Spleen (tissue), 11 donors: ENCODE data around the gene RELL1. TPM values are rescaled to one million over a fixed set of nuclear protein-coding genes. Genes with fewer than 3 reads are reported as not detected.

Experiments used
- DNase-seq: peaks from one replicate; pipeline ENCODE4 v3.0.0-alpha.2; 2020
- H3K27ac ChIP-seq, 8 donors: fragments of 200-600 bp; sonication (generic) in 7 of 8; 1 replicate in 4 of 8; 2 replicates in 4 of 8; pipeline versions ENCODE4 v1.5.0 to v1.8.0; 2016 to 2021; ENCODE audit warnings: inconsistent platforms in 4 of 8, mild to moderate bottlenecking in 4 of 8, moderate library complexity in 1 of 8
- H3K27me3 ChIP-seq, 7 donors: fragments of 200-600 bp; sonication (generic) in 6 of 7; replicated peaks in 1 of 7; 1 replicate in 4 of 7; 2 replicates in 3 of 7; pipeline versions ENCODE4 v1.5.0 to v1.8.0; 2016 to 2021; ENCODE audit warnings: inconsistent platforms in 3 of 7, mild to moderate bottlenecking in 1 of 7
- H3K36me3 ChIP-seq, 6 donors: fragments of 200-600 bp; sonication (generic) in 5 of 6; 1 replicate in 4 of 6; 2 replicates in 2 of 6; pipeline versions ENCODE4 v1.5.0 to v1.8.0; 2016 to 2021; ENCODE audit warnings: inconsistent platforms in 2 of 6
- H3K4me1 ChIP-seq, 6 donors: fragments of 200-600 bp; sonication (generic) in 5 of 6; 1 replicate in 3 of 6; 2 replicates in 3 of 6; pipeline versions ENCODE4 v1.5.0 to v1.8.0; 2016 to 2021; ENCODE audit warnings: inconsistent platforms in 3 of 6
- H3K4me3 ChIP-seq, 8 donors: fragments of 200-600 bp; sonication (generic) in 7 of 8; 1 replicate in 4 of 8; 2 replicates in 4 of 8; pipeline versions ENCODE4 v1.5.0 to v1.8.0; 2016 to 2021; ENCODE audit warnings: inconsistent platforms in 4 of 8, mild to moderate bottlenecking in 4 of 8, moderate library complexity in 2 of 8
- H3K9me3 ChIP-seq, 8 donors: fragments of 200-600 bp; sonication (generic) in 7 of 8; 1 replicate in 4 of 8; 2 replicates in 4 of 8; pipeline versions ENCODE4 v1.5.0 to v1.8.0; 2016 to 2021; ENCODE audit warnings: inconsistent platforms in 4 of 8
- POLR2A ChIP-seq, 3 donors: fragments of 450-650 bp; IDR thresholded peaks; one replicate each; pipeline ENCODE4 v1.5.1; 2017; ENCODE audit warnings: antibody characterized with exemption in 3 of 3, mild to moderate bottlenecking in 1 of 3
- POLR2AphosphoS5 ChIP-seq, 3 donors: sonication (generic); formaldehyde crosslinking; IDR thresholded peaks; one replicate each; pipeline ENCODE4 v1.5.1; 2017; ENCODE audit warnings: antibody characterized with exemption in 3 of 3
- WGBS, 5 donors: extraction: QIAGEN DNeasy Blood & Tissue Kit in 3 of 5; methylation state at CpG; one replicate each; pipeline versions ENCODE4 v1.1.5 to v1.1.7; 2013 to 2018; 5-methylcytosine and 5-hydroxymethylcytosine counted together
- intact Hi-C: fragments of 100-400 bp; cut with DNase I; formaldehyde crosslinking; loops from one replicate; pipeline ENCODE4 v1.15.0; 2023; ENCODE audit warnings: low total_unique reads
- polyA plus RNA-seq, 3 donors: library from polyadenylated mRNA; stranded (reverse); fragments of 200-250 nt; gene quantifications; one replicate each; pipeline ENCODE4 v1.2.1, GENCODE V29; 2013
- total RNA-seq, 7 donors: library from RNA; depleted of rRNA in 3 of 7; stranded (reverse); fragments of >200 nt in 3 of 7; fragmentation: NEBNext Ultra II Directional in 4 of 7; extraction: Animal tissue kit (Norgen Biotek cat#: 25700) in 4 of 7; gene quantifications; one replicate each; pipeline versions ENCODE4 v1.1.0 to v1.2.1, GENCODE V29; 2016 to 2021
- TF ChIP-seq, protein P1 (sequence below), 11 experiments: fragments of 200-600 bp in 7 of 11; fragments of 450-650 bp in 4 of 11; sonication (generic) in 4 of 11; IDR thresholded peaks in 8 of 11; conservative IDR thresholded peaks in 3 of 11; 1 replicate in 7 of 11; 2 replicates in 4 of 11; pipeline versions ENCODE4 v1.4.0 to v1.8.0; 2016 to 2021; ENCODE audit warnings: antibody characterized with exemption in 11 of 11, inconsistent platforms in 4 of 11, mild to moderate bottlenecking in 1 of 11
- donor health status: healthy with polysubstance abuse.
- donor health status: DM: no; HTN: no; CAD: no; lungs with moderate emphysema.
- donor health status: DM: no; HTN: no; CAD: no.
- donor health status: Bipolar disorder and iron deficiency.
- donor health status: healthy.
- donor health status: DM: no; HTN: no; CAD: no.
- donor health status: DM: yes; HTN: yes; CAD: no.

The RELL1 gene
- total and polyA plus RNA-seq, 10 donors: 0.59 to 70.4 (median 42.6) TPM

DNA sequence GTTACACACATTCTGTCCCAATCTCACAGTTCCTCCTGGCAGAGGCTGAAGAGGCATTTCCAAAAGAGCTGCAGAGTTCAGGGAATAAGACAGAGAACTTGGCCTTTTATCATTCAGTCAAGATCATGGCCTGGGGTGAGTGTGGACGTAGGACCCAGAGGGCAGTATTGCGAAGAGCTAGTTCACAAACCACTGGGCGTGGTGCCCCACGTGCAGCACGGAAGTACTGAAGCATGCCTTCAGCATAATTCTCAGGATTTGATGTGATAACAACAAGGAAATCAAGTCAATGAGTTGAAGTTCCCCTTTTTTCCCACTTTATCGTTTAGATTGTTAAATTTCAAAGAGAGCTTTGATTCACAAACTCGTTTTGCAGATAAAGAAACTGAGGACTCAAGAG lies 117.7 kb downstream of the RELL1 start:
- H3K9me3 ChIP-seq: no peaks in the 10 kb centered on the region
- intact Hi-C loops: no loop called here
- H3K27ac ChIP-seq: no peak overlapping the region
- TF ChIP-seq, protein P1, sequence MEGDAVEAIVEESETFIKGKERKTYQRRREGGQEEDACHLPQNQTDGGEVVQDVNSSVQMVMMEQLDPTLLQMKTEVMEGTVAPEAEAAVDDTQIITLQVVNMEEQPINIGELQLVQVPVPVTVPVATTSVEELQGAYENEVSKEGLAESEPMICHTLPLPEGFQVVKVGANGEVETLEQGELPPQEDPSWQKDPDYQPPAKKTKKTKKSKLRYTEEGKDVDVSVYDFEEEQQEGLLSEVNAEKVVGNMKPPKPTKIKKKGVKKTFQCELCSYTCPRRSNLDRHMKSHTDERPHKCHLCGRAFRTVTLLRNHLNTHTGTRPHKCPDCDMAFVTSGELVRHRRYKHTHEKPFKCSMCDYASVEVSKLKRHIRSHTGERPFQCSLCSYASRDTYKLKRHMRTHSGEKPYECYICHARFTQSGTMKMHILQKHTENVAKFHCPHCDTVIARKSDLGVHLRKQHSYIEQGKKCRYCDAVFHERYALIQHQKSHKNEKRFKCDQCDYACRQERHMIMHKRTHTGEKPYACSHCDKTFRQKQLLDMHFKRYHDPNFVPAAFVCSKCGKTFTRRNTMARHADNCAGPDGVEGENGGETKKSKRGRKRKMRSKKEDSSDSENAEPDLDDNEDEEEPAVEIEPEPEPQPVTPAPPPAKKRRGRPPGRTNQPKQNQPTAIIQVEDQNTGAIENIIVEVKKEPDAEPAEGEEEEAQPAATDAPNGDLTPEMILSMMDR (IDR thresholded peaks at IDR 0.05 in 8 of 11, conservative IDR thresholded peaks at IDR 0.05 in 3 of 11): no peak
- no peak for TF ChIP-seq POLR2A (IDR thresholded peaks at IDR 0.05)
- no peak for TF ChIP-seq POLR2AphosphoS5 (IDR thresholded peaks at IDR 0.05)
- H3K4me1 ChIP-seq: no peaks in the 10 kb centered on the region
- no peak overlapping the region for H3K4me3 ChIP-seq
- 18 to 51% (median 37%) methylated on average over 7 of the region's 7 CpGs for WGBS, 5 donors
- no peaks in the 10 kb centered on the region for H3K36me3 ChIP-seq
- DNase-seq: no peak
- H3K27me3 ChIP-seq: no peaks in the 10 kb centered on the region

DNA sequence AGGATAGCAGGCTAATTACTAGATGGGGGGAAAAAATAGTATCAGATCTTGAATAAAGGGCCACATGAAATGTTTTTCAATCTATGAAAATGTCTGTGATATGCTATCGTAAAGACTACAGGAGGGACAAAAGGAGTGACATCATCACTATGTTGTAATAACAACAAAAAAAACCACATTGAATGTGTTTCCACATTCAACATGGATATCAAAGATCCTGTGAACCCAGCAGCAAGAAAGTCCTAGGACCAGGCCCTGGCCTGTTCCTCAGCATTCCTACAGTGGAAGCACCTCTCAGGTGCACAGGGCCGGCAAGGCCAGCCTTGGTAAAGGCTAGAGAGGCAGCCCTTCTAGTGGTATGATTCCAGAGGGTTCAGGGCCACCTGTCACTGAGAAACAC lies 118.3 kb downstream of the RELL1 start:
- 73 to 86% (median 79%) methylated on average over 2 of the region's 2 CpGs for WGBS, 5 donors
- intact Hi-C loops: no loop called here
- DNase-seq: no peak
- no peak for TF ChIP-seq POLR2AphosphoS5 (IDR thresholded peaks at IDR 0.05)
- no peak for TF ChIP-seq POLR2A (IDR thresholded peaks at IDR 0.05)
- TF ChIP-seq, protein P1 (IDR thresholded peaks at IDR 0.05 in 8 of 11, conservative IDR thresholded peaks at IDR 0.05 in 3 of 11): no peak
- H3K4me3 ChIP-seq: no peak overlapping the region
- no peaks in the 10 kb centered on the region for H3K4me1 ChIP-seq
- no peak overlapping the region for H3K27ac ChIP-seq
- no peaks in the 10 kb centered on the region for H3K27me3 ChIP-seq
- H3K9me3 ChIP-seq: no peaks in the 10 kb centered on the region
- H3K36me3 ChIP-seq: no peaks in the 10 kb centered on the region

DNA sequence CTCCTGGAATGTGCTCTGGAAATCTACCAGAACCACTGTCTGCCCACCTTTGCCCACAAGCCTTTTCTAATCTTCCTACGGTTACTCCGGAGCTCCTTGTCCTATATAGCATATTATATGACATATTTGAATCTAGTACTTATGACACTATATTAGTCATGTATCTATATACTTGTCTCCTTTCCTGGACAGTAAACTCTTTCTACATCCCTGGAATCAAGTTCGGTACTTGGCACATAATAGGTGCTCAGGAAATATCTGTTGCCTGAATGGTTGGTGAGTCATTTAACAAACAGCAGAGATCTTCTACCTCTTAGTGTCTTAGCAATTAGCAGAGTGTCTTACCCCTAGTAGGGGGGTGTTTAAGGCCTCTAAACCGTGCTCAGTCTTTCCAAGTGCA lies 123.6 kb downstream of the RELL1 start:
- Histone ChIP-seq H3K4me1 (no peaks in the 10 kb centered on the region), H3K9me3 (no peaks in the 10 kb centered on the region), H3K27ac (no peak overlapping the region), H3K27me3 (no peaks in the 10 kb centered on the region), H3K4me3 (no peak overlapping the region), H3K36me3 (no peaks in the 10 kb centered on the region)
- TF ChIP-seq, protein P1 (IDR thresholded peaks at IDR 0.05 in 8 of 11, conservative IDR thresholded peaks at IDR 0.05 in 3 of 11): no peak
- TF ChIP-seq POLR2A (IDR thresholded peaks at IDR 0.05) (no peak), POLR2AphosphoS5 (IDR thresholded peaks at IDR 0.05) (no peak)
- no peak for DNase-seq
- intact Hi-C loops: no loop called here
- WGBS, 5 donors: 78 to 90% (median 84%) methylated on average over 4 of the region's 4 CpGs

DNA sequence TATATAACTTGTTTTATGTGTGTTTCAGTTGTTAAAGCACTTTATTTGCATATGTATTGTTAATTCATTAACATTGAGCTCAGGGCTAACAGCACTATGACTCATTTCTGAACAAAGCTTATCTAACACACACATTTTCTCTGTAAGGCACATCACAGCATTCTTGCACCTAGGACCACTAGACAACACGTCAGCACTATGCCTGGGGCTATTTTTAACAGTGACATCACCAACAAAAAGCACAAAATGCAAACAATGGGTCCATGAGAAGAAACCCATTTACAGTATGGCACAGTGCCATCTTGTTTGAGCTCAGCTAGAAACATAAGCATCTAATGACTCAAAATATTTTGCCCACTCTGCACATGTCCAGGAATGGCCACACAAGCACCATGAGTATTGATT lies 124.4 kb downstream of the RELL1 start:
- Histone ChIP-seq H3K36me3 (no peaks in the 10 kb centered on the region), H3K27me3 (no peaks in the 10 kb centered on the region), H3K27ac (no peak overlapping the region), H3K4me1 (no peaks in the 10 kb centered on the region), H3K9me3 (no peaks in the 10 kb centered on the region), H3K4me3 (no peak overlapping the region)
- DNase-seq: no peak
- 32 to 44% (median 39%) methylated on average over 1 of the region's 1 CpG for WGBS, 5 donors
- TF ChIP-seq POLR2AphosphoS5 (IDR thresholded peaks at IDR 0.05) (no peak), POLR2A (IDR thresholded peaks at IDR 0.05) (no peak)
- TF ChIP-seq, protein P1 (IDR thresholded peaks at IDR 0.05 in 8 of 11, conservative IDR thresholded peaks at IDR 0.05 in 3 of 11): no peak
- intact Hi-C loops: no loop called here
